Transverse colon (tissue), 3 donors: ENCODE results near the gene ARHGAP31.

ENCODE experiments used
- POLR2A ChIP-seq: fragments of 450-650 bp; IDR thresholded peaks from one replicate; pipeline ENCODE4 v1.6.1; 2016; ENCODE audit warnings: antibody characterized with exemption, mild to moderate bottlenecking, moderate library complexity
- TF ChIP-seq, protein P1 (sequence below), 5 experiments: fragments of 200-600 bp in 3 of 5; fragments of 450-650 bp in 2 of 5; sonication (generic) in 3 of 5; IDR thresholded peaks; 1 replicate in 2 of 5; 2 replicates in 3 of 5; pipeline ENCODE4 v1.5.1; 2016 to 2017; ENCODE audit warnings: antibody characterized with exemption in 5 of 5, inconsistent platforms in 3 of 5, mild to moderate bottlenecking in 2 of 5, moderate library complexity in 1 of 5

DNA sequence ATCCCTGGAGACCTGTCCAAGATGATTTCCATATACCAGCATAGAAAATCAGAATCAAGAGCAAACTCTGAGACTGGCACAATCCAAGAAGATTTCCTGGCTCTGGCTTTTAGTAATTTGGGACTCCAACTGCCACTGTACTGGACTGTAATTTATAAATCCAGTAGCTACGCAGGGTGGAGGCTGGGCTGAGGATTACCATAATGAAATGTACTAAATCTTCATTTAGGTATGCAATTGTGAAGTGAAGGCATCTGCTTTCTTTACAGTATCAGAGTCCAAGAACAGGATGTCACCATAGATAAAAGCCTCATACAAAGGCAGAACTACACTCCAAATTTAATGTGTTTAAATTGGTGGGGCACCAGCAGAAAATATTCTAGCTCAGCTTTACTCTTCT is 122.7 kb downstream of the ARHGAP31 start:
- no peak for TF ChIP-seq POLR2A
- TF ChIP-seq, protein P1, sequence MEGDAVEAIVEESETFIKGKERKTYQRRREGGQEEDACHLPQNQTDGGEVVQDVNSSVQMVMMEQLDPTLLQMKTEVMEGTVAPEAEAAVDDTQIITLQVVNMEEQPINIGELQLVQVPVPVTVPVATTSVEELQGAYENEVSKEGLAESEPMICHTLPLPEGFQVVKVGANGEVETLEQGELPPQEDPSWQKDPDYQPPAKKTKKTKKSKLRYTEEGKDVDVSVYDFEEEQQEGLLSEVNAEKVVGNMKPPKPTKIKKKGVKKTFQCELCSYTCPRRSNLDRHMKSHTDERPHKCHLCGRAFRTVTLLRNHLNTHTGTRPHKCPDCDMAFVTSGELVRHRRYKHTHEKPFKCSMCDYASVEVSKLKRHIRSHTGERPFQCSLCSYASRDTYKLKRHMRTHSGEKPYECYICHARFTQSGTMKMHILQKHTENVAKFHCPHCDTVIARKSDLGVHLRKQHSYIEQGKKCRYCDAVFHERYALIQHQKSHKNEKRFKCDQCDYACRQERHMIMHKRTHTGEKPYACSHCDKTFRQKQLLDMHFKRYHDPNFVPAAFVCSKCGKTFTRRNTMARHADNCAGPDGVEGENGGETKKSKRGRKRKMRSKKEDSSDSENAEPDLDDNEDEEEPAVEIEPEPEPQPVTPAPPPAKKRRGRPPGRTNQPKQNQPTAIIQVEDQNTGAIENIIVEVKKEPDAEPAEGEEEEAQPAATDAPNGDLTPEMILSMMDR (IDR thresholded peaks at IDR 0.05): no peak
